ENCODE results near the gene TBRG4. TPM values are rescaled to one million over a fixed set of nuclear protein-coding genes. Genes with fewer than 3 reads are reported as not detected.

TBRG4 gene
- total and polyA plus RNA-seq, 2 donors (not counting 3 experiments of a cell fraction or from before 2014, with no cell fraction given) = 43.7 to 56.7 TPM

DNA sequence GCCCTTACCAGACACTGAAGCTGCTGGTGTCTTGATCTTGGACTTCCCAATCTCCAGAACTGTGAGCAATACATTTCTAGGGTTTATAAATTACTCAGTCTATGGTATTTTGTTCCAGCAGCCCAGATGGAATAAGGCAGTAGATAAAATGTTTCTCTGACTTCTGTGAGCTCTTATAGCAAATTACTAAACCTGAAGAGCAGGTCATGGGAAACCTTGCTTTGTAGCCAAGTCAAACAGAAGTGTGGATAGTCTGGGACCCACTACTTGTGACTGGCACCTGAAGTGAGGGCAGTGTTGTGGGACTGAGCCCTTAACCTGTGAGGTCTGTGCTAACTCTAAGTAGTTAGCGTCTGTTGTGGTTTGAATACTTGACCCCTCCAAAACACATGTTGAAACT is 4.6 kb upstream of the TBRG4 start:
- Histone ChIP-seq H3K4me2 (ENCODE audit: insufficient read depth, low read length) (no peak overlapping the region), H3K9me1 (replicated peaks; ENCODE audit: control insufficient read depth, extremely low read depth, insufficient read depth, low read length) (no peaks in the 10 kb centered on the region), H3K4me3 (replicated peaks in 1 of 3; ENCODE audit: insufficient read depth in 1 of 3, low read depth in 1 of 3, low read length in 3 of 3) (no peak overlapping the region), H3K27me3 (ENCODE audit: control insufficient read depth in 2 of 2, insufficient read depth in 2 of 2, low read length in 2 of 2) (peaks cover 19 to 29% of the 10 kb centered on the region in 2 experiments), H3K79me2 (ENCODE audit: control insufficient read depth, insufficient read depth, low read length) (peaks cover 2% of the 10 kb centered on the region), H2AFZ (ENCODE audit: low read depth, low read length) (no peak overlapping the region), H3K4me1 (ENCODE audit: control insufficient read depth, extremely low read depth, insufficient read depth, low read length) (no peaks in the 10 kb centered on the region), H3K9me3 (replicated peaks; ENCODE audit: control insufficient read depth, insufficient read depth, low read length) (no peaks in the 10 kb centered on the region), H4K20me1 (replicated peaks; ENCODE audit: control insufficient read depth, extremely low read depth, insufficient read depth, low read length) (no peaks in the 10 kb centered on the region), H3K27ac (ENCODE audit: insufficient read depth, low read depth, low read length) (no peak overlapping the region), H3K36me3 (ENCODE audit: control insufficient read depth in 2 of 2, extremely low read depth in 1 of 2, insufficient read depth in 2 of 2, low read length in 2 of 2) (no peaks in the 10 kb centered on the region), H3K9ac (replicated peaks; ENCODE audit: extremely low read depth, insufficient read depth, low read length) (no peak overlapping the region)
- no peak for FAIRE-seq
- TF ChIP-seq FOS (IDR thresholded peaks at IDR 0.05; ENCODE audit: borderline replicate concordance, insufficient read depth, low read length) (no peak), JUN (IDR thresholded peaks at IDR 0.05; ENCODE audit: borderline replicate concordance, insufficient read depth, insufficient read length, low read depth) (no peak), GATA2 (IDR thresholded peaks at IDR 0.05; ENCODE audit: insufficient read depth, insufficient read length, low read depth, low read length) (no peak), EZH2 (IDR thresholded peaks at IDR 0.05; ENCODE audit: borderline replicate concordance, low read depth, low read length, severe bottlenecking) (no peak), MYC (IDR thresholded peaks at IDR 0.05; ENCODE audit: low read depth, low read length) (no peak), POLR2A (IDR thresholded peaks at IDR 0.05; ENCODE audit: low read depth, low read length) (no peak), POLR2AphosphoS5 (IDR thresholded peaks at IDR 0.05; ENCODE audit: insufficient read depth, low read depth, low read length) (no peak)
- TF ChIP-seq, protein P1, sequence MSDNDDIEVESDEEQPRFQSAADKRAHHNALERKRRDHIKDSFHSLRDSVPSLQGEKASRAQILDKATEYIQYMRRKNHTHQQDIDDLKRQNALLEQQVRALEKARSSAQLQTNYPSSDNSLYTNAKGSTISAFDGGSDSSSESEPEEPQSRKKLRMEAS (IDR thresholded peaks at IDR 0.05; ENCODE audit: insufficient read depth, insufficient read length) = no peak
- TF ChIP-seq, protein P2, sequence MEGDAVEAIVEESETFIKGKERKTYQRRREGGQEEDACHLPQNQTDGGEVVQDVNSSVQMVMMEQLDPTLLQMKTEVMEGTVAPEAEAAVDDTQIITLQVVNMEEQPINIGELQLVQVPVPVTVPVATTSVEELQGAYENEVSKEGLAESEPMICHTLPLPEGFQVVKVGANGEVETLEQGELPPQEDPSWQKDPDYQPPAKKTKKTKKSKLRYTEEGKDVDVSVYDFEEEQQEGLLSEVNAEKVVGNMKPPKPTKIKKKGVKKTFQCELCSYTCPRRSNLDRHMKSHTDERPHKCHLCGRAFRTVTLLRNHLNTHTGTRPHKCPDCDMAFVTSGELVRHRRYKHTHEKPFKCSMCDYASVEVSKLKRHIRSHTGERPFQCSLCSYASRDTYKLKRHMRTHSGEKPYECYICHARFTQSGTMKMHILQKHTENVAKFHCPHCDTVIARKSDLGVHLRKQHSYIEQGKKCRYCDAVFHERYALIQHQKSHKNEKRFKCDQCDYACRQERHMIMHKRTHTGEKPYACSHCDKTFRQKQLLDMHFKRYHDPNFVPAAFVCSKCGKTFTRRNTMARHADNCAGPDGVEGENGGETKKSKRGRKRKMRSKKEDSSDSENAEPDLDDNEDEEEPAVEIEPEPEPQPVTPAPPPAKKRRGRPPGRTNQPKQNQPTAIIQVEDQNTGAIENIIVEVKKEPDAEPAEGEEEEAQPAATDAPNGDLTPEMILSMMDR (IDR thresholded peaks at IDR 0.05; ENCODE audit: extremely low read depth in 1 of 2, insufficient read depth in 1 of 2, low read depth in 1 of 2, low read length in 2 of 2) = no peak
- BruUV-seq (replicated peaks) = no TSS peak
- CTCF ChIA-PET = interaction anchor here (1.7 kb wide), 1 partner anchor 20 kb away, joined by 4 read pairs; no protein-coding TSS in a partner anchor
- dilution Hi-C loops (cut with MboI; ENCODE audit: extremely low pct_ligation_motif_present, low sequenced_read_pairs) (no loop called here), intact Hi-C loops (cut with micrococcal nuclease) (no loop called here)
- POLR2A ChIA-PET = no interaction called here
- DNase-seq (ENCODE audit: low read depth, low spot score) = no peak
